ENCODE data around the gene DNAJC12.
"Not testable (repeated sequence)": the region's sequence is repeated elsewhere in the genome, so short reads cannot be mapped to it uniquely, and the experiment has no call there.

The DNAJC12 gene

GRCh38 chr10:67837541-67838314 is at the start of gene DNAJC12:
Gene DNAJC12 (minus strand): TSS chr10:67838188. CDS start chr10:67838011, 177 bp downstream.
- peak in 1 of 2 donors; percentile 28 for DNase-seq

GRCh38 chr10:67884842-67885670 is 47.1 kb upstream of the DNAJC12 start:
- DNase-seq = peak; percentile 80 to 82

- DNase-seq = peak; percentile 95
Observed at GRCh38 chr10:67884313-67884841, 46.4 kb upstream of the DNAJC12 start, which contains the start of gene SIRT1. Gene SIRT1 (plus strand): TSS chr10:67884656. CDS start chr10:67884722, 66 bp downstream.

GRCh38 chr10:67883710-67884312 is 45.8 kb upstream of the DNAJC12 start:
- DNase-seq = no peak

- no peak for DNase-seq
Observed at GRCh38 chr10:67878133-67878532, 40.1 kb upstream of the DNAJC12 start.

GRCh38 chr10:67877421-67877820 is 39.4 kb upstream of the DNAJC12 start:
- not testable (repeated sequence) for DNase-seq

GRCh38 chr10:67875340-67876238 is 37.6 kb upstream of the DNAJC12 start:
- DNase-seq = no peak

GRCh38 chr10:67869996-67870395 is 32.0 kb upstream of the DNAJC12 start:
- no peak for DNase-seq

- no peak for DNase-seq
Observed at GRCh38 chr10:67868132-67868531, 30.1 kb upstream of the DNAJC12 start.

- no peak for DNase-seq
Observed at GRCh38 chr10:67864607-67865371, 26.8 kb upstream of the DNAJC12 start.

GRCh38 chr10:67863094-67863493 is 25.1 kb upstream of the DNAJC12 start:
- DNase-seq = no peak

GRCh38 chr10:67861750-67862432 is 23.9 kb upstream of the DNAJC12 start:
- no peak for DNase-seq

GRCh38 chr10:67858971-67859370 is 21.0 kb upstream of the DNAJC12 start:
- no peak for DNase-seq

GRCh38 chr10:67853512-67853911 is 15.5 kb upstream of the DNAJC12 start:
- DNase-seq = no peak

GRCh38 chr10:67852761-67853160 is 14.8 kb upstream of the DNAJC12 start:
- no peak for DNase-seq

- DNase-seq = no peak
Observed at GRCh38 chr10:67851186-67851585, 13.2 kb upstream of the DNAJC12 start.

GRCh38 chr10:67849331-67850011 is 11.5 kb upstream of the DNAJC12 start:
- DNase-seq = peak; percentile 94 to 95

- DNase-seq = no peak
Observed at GRCh38 chr10:67843284-67843683, 5.3 kb upstream of the DNAJC12 start.

GRCh38 chr10:67841737-67842136 is 3.7 kb upstream of the DNAJC12 start:
- no peak for DNase-seq

GRCh38 chr10:67839951-67840350 is 2.0 kb upstream of the DNAJC12 start:
- no peak for DNase-seq

All from CD4-positive, alpha-beta T cell treated with Interleukin-4 for 1 hour (primary cell).